Measurements from ENCODE around the gene TRIM47. TPM values are rescaled to one million over a fixed set of nuclear protein-coding genes. Genes with fewer than 3 reads are reported as not detected.

The TRIM47 gene
- total RNA-seq, 1 experiment from 2014 or later = 86.7 TPM

- TF ChIP-seq EZH2 (IDR thresholded peaks at IDR 0.05) = no peak
- no peak for TF ChIP-seq RAD21 (IDR thresholded peaks at IDR 0.05; ENCODE audit: low read depth)
- no peak for TF ChIP-seq EGR1 (IDR thresholded peaks at IDR 0.05; ENCODE audit: low read depth)
- TF ChIP-seq ZNF274 (IDR thresholded peaks at IDR 0.05; ENCODE audit: low read depth, low read length) = no peak
- no peak for TF ChIP-seq FOSL1 (IDR thresholded peaks at IDR 0.05; ENCODE audit: low read depth)
- TF ChIP-seq TCF7L2 (IDR thresholded peaks at IDR 0.05; ENCODE audit: borderline replicate concordance, extremely low read depth, insufficient read depth, insufficient read length) = no peak
- no peak for TF ChIP-seq POLR2A (IDR thresholded peaks at IDR 0.05; ENCODE audit: borderline replicate concordance, extremely low read depth, insufficient read depth, insufficient read length)
- no peak for TF ChIP-seq ELF1 (IDR thresholded peaks at IDR 0.05; ENCODE audit: borderline replicate concordance, low read depth)
- no peak for TF ChIP-seq MAX (IDR thresholded peaks at IDR 0.05)
- TF ChIP-seq EZH2phosphoT487 (IDR thresholded peaks at IDR 0.05; ENCODE audit: borderline replicate concordance) = no peak
- intact Hi-C loops (cut with micrococcal nuclease) = no loop called here
- no peaks in the 10 kb centered on the region for H4K20me1 ChIP-seq (ENCODE audit: insufficient read depth)
- no peak overlapping the region for H2AFZ ChIP-seq (ENCODE audit: low read depth, low read length, poor library complexity, severe bottlenecking)
- no peak overlapping the region for H3K9ac ChIP-seq (ENCODE audit: low read length)
- H3K79me2 ChIP-seq (ENCODE audit: insufficient read depth, low read length) = no peaks in the 10 kb centered on the region
- BruUV-seq (replicated peaks) = no TSS peak
- no peak for ATAC-seq
- no peaks in the 10 kb centered on the region for H3K9me2 ChIP-seq (ENCODE audit: insufficient read depth)
- H3K27me3 ChIP-seq (ENCODE audit: insufficient read depth, low read length) = no peaks in the 10 kb centered on the region
- CTCF ChIA-PET = interaction anchor here (1.3 kb wide), 1 partner anchor 58 kb away, joined by 3 read pairs; no protein-coding TSS in a partner anchor
- H3K4me1 ChIP-seq (ENCODE audit: control insufficient read depth in 1 of 2, insufficient read depth in 2 of 2, low read length in 2 of 2) = peaks cover 0 to 6% of the 10 kb centered on the region in 2 experiments; a peak in 1 of 4 replicates
- POLR2A ChIA-PET = interaction anchor here (0.9 to 1.7 kb wide), 2 partner anchors 12 to 58 kb away, joined by 3 to 4 read pairs; a partner anchor contains a TSS
- RAD21 ChIA-PET (ENCODE audit: low non-redundant PET in 1 of 2, low total read pairs in 2 of 2, uncharacterized antibody in 2 of 2, unreplicated experiment in 2 of 2) = no interaction called here
- H3K4me2 ChIP-seq (ENCODE audit: low read length) = no peak overlapping the region
- no peaks in the 10 kb centered on the region for H3K36me3 ChIP-seq (ENCODE audit: control insufficient read depth in 1 of 2, insufficient read depth in 2 of 2, low read length in 2 of 2)
- no peak for DNase-seq (ENCODE audit: low read depth, low spot score)
- H3K4me3 ChIP-seq (replicated peaks in 1 of 2; ENCODE audit: low read depth in 1 of 2, low read length in 2 of 2) = no peak overlapping the region
- H3K27ac ChIP-seq (ENCODE audit: low read depth, low read length) = no peak overlapping the region
- H3K9me3 ChIP-seq (ENCODE audit: control insufficient read depth in 1 of 2, insufficient read depth in 1 of 2, low read depth in 1 of 2, low read length in 2 of 2) = no peaks in the 10 kb centered on the region
Observed at GRCh38 chr17:75837899-75838298, 40.5 kb downstream of the TRIM47 start.

- RAD21 ChIA-PET (ENCODE audit: low non-redundant PET in 1 of 2, low total read pairs in 2 of 2, uncharacterized antibody in 2 of 2, unreplicated experiment in 2 of 2) = no interaction called here
- Histone ChIP-seq H3K4me2 (ENCODE audit: low read length) (no peak overlapping the region), H2AFZ (ENCODE audit: low read depth, low read length, poor library complexity, severe bottlenecking) (no peak overlapping the region), H3K9ac (ENCODE audit: low read length) (no peak overlapping the region), H3K27me3 (ENCODE audit: insufficient read depth, low read length) (no peaks in the 10 kb centered on the region), H3K9me3 (ENCODE audit: control insufficient read depth in 1 of 2, insufficient read depth in 1 of 2, low read depth in 1 of 2, low read length in 2 of 2) (no peaks in the 10 kb centered on the region), H3K36me3 (ENCODE audit: control insufficient read depth in 1 of 2, insufficient read depth in 2 of 2, low read length in 2 of 2) (no peaks in the 10 kb centered on the region), H3K9me2 (ENCODE audit: insufficient read depth) (no peaks in the 10 kb centered on the region), H3K27ac (ENCODE audit: low read depth, low read length) (no peak overlapping the region), H4K20me1 (ENCODE audit: insufficient read depth) (no peaks in the 10 kb centered on the region), H3K4me3 (replicated peaks in 1 of 2; ENCODE audit: low read depth in 1 of 2, low read length in 2 of 2) (no peak overlapping the region), H3K79me2 (ENCODE audit: insufficient read depth, low read length) (no peaks in the 10 kb centered on the region), H3K4me1 (ENCODE audit: control insufficient read depth in 1 of 2, insufficient read depth in 2 of 2, low read length in 2 of 2) (peaks cover 3 to 12% of the 10 kb centered on the region in 2 experiments; a peak in 2 of 4 replicates)
- DNase-seq (ENCODE audit: low read depth, low spot score) (no peak), ATAC-seq (no peak)
- intact Hi-C loops (cut with micrococcal nuclease) = no loop called here
- CTCF ChIA-PET = interaction anchor here (1.3 to 2.9 kb wide), 2 partner anchors 9 to 57 kb away, joined by 3 to 9 read pairs; no protein-coding TSS in a partner anchor
- POLR2A ChIA-PET = no interaction called here
- BruUV-seq (replicated peaks) = no TSS peak
- TF ChIP-seq TCF7L2 (IDR thresholded peaks at IDR 0.05; ENCODE audit: borderline replicate concordance, extremely low read depth, insufficient read depth, insufficient read length) (no peak), MAX (IDR thresholded peaks at IDR 0.05) (no peak), CTCF (IDR thresholded peaks at IDR 0.05 in 2 of 3, conservative IDR thresholded peaks at IDR 0.05 in 1 of 3; ENCODE audit: borderline replicate concordance in 1 of 3, insufficient read depth in 1 of 3, low read depth in 2 of 3, low read length in 2 of 3) (no peak), FOSL1 (IDR thresholded peaks at IDR 0.05; ENCODE audit: low read depth) (no peak), EZH2phosphoT487 (IDR thresholded peaks at IDR 0.05; ENCODE audit: borderline replicate concordance) (no peak)
- TF ChIP-seq, protein P1, sequence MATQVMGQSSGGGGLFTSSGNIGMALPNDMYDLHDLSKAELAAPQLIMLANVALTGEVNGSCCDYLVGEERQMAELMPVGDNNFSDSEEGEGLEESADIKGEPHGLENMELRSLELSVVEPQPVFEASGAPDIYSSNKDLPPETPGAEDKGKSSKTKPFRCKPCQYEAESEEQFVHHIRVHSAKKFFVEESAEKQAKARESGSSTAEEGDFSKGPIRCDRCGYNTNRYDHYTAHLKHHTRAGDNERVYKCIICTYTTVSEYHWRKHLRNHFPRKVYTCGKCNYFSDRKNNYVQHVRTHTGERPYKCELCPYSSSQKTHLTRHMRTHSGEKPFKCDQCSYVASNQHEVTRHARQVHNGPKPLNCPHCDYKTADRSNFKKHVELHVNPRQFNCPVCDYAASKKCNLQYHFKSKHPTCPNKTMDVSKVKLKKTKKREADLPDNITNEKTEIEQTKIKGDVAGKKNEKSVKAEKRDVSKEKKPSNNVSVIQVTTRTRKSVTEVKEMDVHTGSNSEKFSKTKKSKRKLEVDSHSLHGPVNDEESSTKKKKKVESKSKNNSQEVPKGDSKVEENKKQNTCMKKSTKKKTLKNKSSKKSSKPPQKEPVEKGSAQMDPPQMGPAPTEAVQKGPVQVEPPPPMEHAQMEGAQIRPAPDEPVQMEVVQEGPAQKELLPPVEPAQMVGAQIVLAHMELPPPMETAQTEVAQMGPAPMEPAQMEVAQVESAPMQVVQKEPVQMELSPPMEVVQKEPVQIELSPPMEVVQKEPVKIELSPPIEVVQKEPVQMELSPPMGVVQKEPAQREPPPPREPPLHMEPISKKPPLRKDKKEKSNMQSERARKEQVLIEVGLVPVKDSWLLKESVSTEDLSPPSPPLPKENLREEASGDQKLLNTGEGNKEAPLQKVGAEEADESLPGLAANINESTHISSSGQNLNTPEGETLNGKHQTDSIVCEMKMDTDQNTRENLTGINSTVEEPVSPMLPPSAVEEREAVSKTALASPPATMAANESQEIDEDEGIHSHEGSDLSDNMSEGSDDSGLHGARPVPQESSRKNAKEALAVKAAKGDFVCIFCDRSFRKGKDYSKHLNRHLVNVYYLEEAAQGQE (IDR thresholded peaks at IDR 0.05; ENCODE audit: low read depth) = no peak
Observed at GRCh38 chr17:75836605-75837004, 41.8 kb downstream of the TRIM47 start.

Measured in HCT116 (cell line).